Measurements from ENCODE around the gene PRKCQ.
"Not testable (repeated sequence)": the region's sequence is repeated elsewhere in the genome, so short reads cannot be mapped to it uniquely, and the experiment has no call there.

PRKCQ gene

GRCh38 chr10:6593241-6593671 lies 13.2 kb upstream of the PRKCQ start:
- DNase-seq: no peak

GRCh38 chr10:6592080-6592479 lies 12.0 kb upstream of the PRKCQ start:
- no peak for DNase-seq

- DNase-seq: no peak
These were observed 11.6 kb upstream of the PRKCQ start for GRCh38 chr10:6591668-6592067.

GRCh38 chr10:6590100-6590499 lies 10.0 kb upstream of the PRKCQ start:
- no peak for DNase-seq

- no peak for DNase-seq
These were observed 9.4 kb upstream of the PRKCQ start for GRCh38 chr10:6589287-6590094.

- DNase-seq: no peak
These were observed 8.8 kb upstream of the PRKCQ start for GRCh38 chr10:6588845-6589244.

- no peak for DNase-seq
These were observed 8.0 kb upstream of the PRKCQ start for GRCh38 chr10:6588082-6588481.

GRCh38 chr10:6586501-6586900 lies 6.4 kb upstream of the PRKCQ start:
- no peak for DNase-seq

- no peak for DNase-seq
These were observed 3.4 kb upstream of the PRKCQ start for GRCh38 chr10:6583447-6583846.

GRCh38 chr10:6582913-6583312 lies 2.8 kb upstream of the PRKCQ start:
- not testable (repeated sequence) for DNase-seq

GRCh38 chr10:6582298-6582697 lies 2.2 kb upstream of the PRKCQ start:
- no peak for DNase-seq

- no peak for DNase-seq
These were observed 1.7 kb upstream of the PRKCQ start for GRCh38 chr10:6581778-6582228.

- DNase-seq: not testable (repeated sequence)
These were observed 1.1 kb upstream of the PRKCQ start for GRCh38 chr10:6581223-6581622.

GRCh38 chr10:6580279-6581029 lies 378 bp upstream of the PRKCQ start:
- DNase-seq: peak; percentile 33

- DNase-seq: no peak
These were observed 733 bp downstream of the PRKCQ start for GRCh38 chr10:6579183-6579903.

GRCh38 chr10:6578795-6579182 lies 1.3 kb downstream of the PRKCQ start:
- DNase-seq: no peak

- DNase-seq: no peak
These were observed 1.8 kb downstream of the PRKCQ start for GRCh38 chr10:6578251-6578771.

- DNase-seq: no peak
These were observed 3.8 kb downstream of the PRKCQ start for GRCh38 chr10:6576326-6576725.

GRCh38 chr10:6574664-6575176 lies 5.4 kb downstream of the PRKCQ start:
- DNase-seq: no peak

- no peak for DNase-seq
These were observed 9.2 kb downstream of the PRKCQ start for GRCh38 chr10:6570893-6571292.

GRCh38 chr10:6569259-6569658 lies 10.8 kb downstream of the PRKCQ start:
- DNase-seq: no peak

GRCh38 chr10:6567884-6568283 lies 12.2 kb downstream of the PRKCQ start:
- DNase-seq: no peak

- DNase-seq: no peak
These were observed 12.8 kb downstream of the PRKCQ start for GRCh38 chr10:6567203-6567703.

Data from amniotic stem cell (primary cell).